Transverse colon (tissue), 4 donors: ENCODE data around the gene TMEM95. TPM values are rescaled to one million over a fixed set of nuclear protein-coding genes. Genes with fewer than 3 reads are reported as not detected.

Source experiments
- DNase-seq: peaks from one replicate; pipeline ENCODE4 v3.0.0-alpha.2; 2019
- H3K27ac ChIP-seq, 4 donors: fragments of 200-600 bp; sonication (generic); 2 replicates each; pipeline ENCODE4 v1.5.1; 2016 to 2018; ENCODE audit warnings: inconsistent platforms in 4 of 4
- H3K27me3 ChIP-seq: fragments of 200-600 bp; sonication (generic); 2 replicates; pipeline ENCODE4 v1.5.1; 2017; ENCODE audit warnings: inconsistent platforms
- H3K36me3 ChIP-seq, 4 donors: fragments of 200-600 bp; sonication (generic); 2 replicates each; pipeline ENCODE4 v1.5.1; 2017 to 2019; ENCODE audit warnings: inconsistent platforms in 4 of 4
- H3K4me1 ChIP-seq, 4 donors: fragments of 200-600 bp; sonication (generic); 2 replicates each; pipeline ENCODE4 v1.5.1; 2017 to 2020; ENCODE audit warnings: inconsistent platforms in 4 of 4
- H3K4me3 ChIP-seq, 4 donors: fragments of 200-600 bp; sonication (generic); 1 replicate in 1 of 4; 2 replicates in 3 of 4; pipeline versions ENCODE4 v1.5.1 to v1.6.1; 2017 to 2019; ENCODE audit warnings: inconsistent platforms in 4 of 4
- H3K9me3 ChIP-seq, 2 donors: fragments of 200-600 bp; sonication (generic); 2 replicates each; pipeline ENCODE4 v1.5.1; 2017 to 2019; ENCODE audit warnings: inconsistent platforms in 2 of 2
- CTCF ChIP-seq, 5 experiments: fragments of 200-600 bp in 3 of 5; fragments of 450-650 bp in 2 of 5; sonication (generic) in 3 of 5; IDR thresholded peaks; 1 replicate in 2 of 5; 2 replicates in 3 of 5; pipeline ENCODE4 v1.5.1; 2016 to 2017; ENCODE audit warnings: antibody characterized with exemption in 5 of 5, inconsistent platforms in 3 of 5, mild to moderate bottlenecking in 2 of 5, moderate library complexity in 1 of 5
- EP300 ChIP-seq: sonication (generic); formaldehyde crosslinking; IDR thresholded peaks from one replicate; pipeline ENCODE4 v1.6.1; 2017; ENCODE audit warnings: antibody characterized with exemption, low read depth
- POLR2A ChIP-seq: fragments of 450-650 bp; IDR thresholded peaks from one replicate; pipeline ENCODE4 v1.6.1; 2016; ENCODE audit warnings: antibody characterized with exemption, mild to moderate bottlenecking, moderate library complexity
- POLR2AphosphoS5 ChIP-seq, 3 donors: sonication (generic); formaldehyde crosslinking; IDR thresholded peaks; one replicate each; pipeline ENCODE4 v1.6.1; 2016; ENCODE audit warnings: antibody characterized with exemption in 3 of 3
- WGBS, 2 donors: methylation state at CpG; one replicate each; pipeline ENCODE4 v1.1.5; 2018; ENCODE audit warnings: low coverage in 1 of 2; 5-methylcytosine and 5-hydroxymethylcytosine counted together
- in situ Hi-C, 4 donors: fragments of 200-750 bp; cut with MboI; loops; one replicate each; pipeline versions ENCODE4 v1.15.0 to v1.15.1; 2017; ENCODE audit warnings: low sequenced_read_pairs in 3 of 4, low pct_ligation_motif_present in 1 of 4, low pct_unique_long_range_greater_than_20kb in 1 of 4
- intact Hi-C: fragments of 100-400 bp; cut with DNase I; formaldehyde crosslinking; loops from one replicate; pipeline ENCODE4 v1.15.1; 2023; ENCODE audit warnings: low total_unique reads
- total RNA-seq, 4 donors: library from RNA; depleted of rRNA; stranded (reverse); fragments of >200 nt; gene quantifications; one replicate each; pipeline ENCODE4 v1.1.0, GENCODE V29; 2016

The TMEM95 gene
- total RNA-seq, 4 donors from 2014 or later = not detected

GRCh38 chr17:7340179-7340578 lies 14.8 kb upstream of the TMEM95 start:
- in situ Hi-C loops = loop anchor here in 2 of 4 donors (10.0 to 25.0 kb wide), 2 partner anchors 65 to 303 kb away; partner anchors contain the start of genes SLC16A11 (in 1 of the 2) and SLC16A13 (in 1 of the 2)
- no peak for TF ChIP-seq EP300
- TF ChIP-seq CTCF (IDR thresholded peaks at IDR 0.05) = no peak
- no peak for TF ChIP-seq POLR2A
- TF ChIP-seq POLR2AphosphoS5 (IDR thresholded peaks at IDR 0.05) = no peak
- intact Hi-C loops = no loop called here

GRCh38 chr17:7341842-7342241 lies 13.1 kb upstream of the TMEM95 start:
- DNase-seq = no peak
- Histone ChIP-seq H3K27me3 (peaks cover 18% of the 10 kb centered on the region), H3K4me3 (no peak overlapping the region), H3K4me1 (no peaks in the 10 kb centered on the region), H3K27ac (no peak overlapping the region), H3K9me3 (no peaks in the 10 kb centered on the region), H3K36me3 (no peaks in the 10 kb centered on the region)
- intact Hi-C loops (no loop called here), in situ Hi-C loops (loop anchor here in 2 of 4 donors (10.0 to 25.0 kb wide), 2 partner anchors 67 to 305 kb away; partner anchors contain the start of genes SLC16A11 (in 1 of the 2) and SLC16A13 (in 1 of the 2))
- TF ChIP-seq POLR2A (no peak), POLR2AphosphoS5 (IDR thresholded peaks at IDR 0.05) (no peak), CTCF (IDR thresholded peaks at IDR 0.05) (no peak), EP300 (no peak)
- 73 to 91% methylated on average over 3 to 13 of the region's 13 CpGs for WGBS, 2 donors

More at GRCh38 chr17:7340179-7340578, 14.8 kb upstream of the TMEM95 start:
- no peak overlapping the region for H3K4me3 ChIP-seq
- H3K9me3 ChIP-seq = no peaks in the 10 kb centered on the region
- WGBS, 2 donors = 59% methylated on average over 2 of the region's 2 CpGs; no CpG with 5 or more reads in 1 of the 2 donors
- no peak overlapping the region for H3K27ac ChIP-seq
- peaks cover 22% of the 10 kb centered on the region for H3K27me3 ChIP-seq
- H3K4me1 ChIP-seq = no peaks in the 10 kb centered on the region
- DNase-seq = no peak
- no peaks in the 10 kb centered on the region for H3K36me3 ChIP-seq

GRCh38 chr17:7343250-7343649 lies 11.7 kb upstream of the TMEM95 start:
- intact Hi-C loops (no loop called here), in situ Hi-C loops (loop anchor here in 2 of 4 donors (10.0 to 25.0 kb wide), 2 partner anchors 68 to 306 kb away; partner anchors contain the start of genes SLC16A11 (in 1 of the 2) and SLC16A13 (in 1 of the 2))

More at GRCh38 chr17:7343250-7343649, 11.7 kb upstream of the TMEM95 start:
- Histone ChIP-seq H3K27me3 (peaks cover 18% of the 10 kb centered on the region), H3K27ac (no peak overlapping the region), H3K36me3 (no peaks in the 10 kb centered on the region), H3K4me1 (no peaks in the 10 kb centered on the region), H3K4me3 (no peak overlapping the region), H3K9me3 (no peaks in the 10 kb centered on the region)
- DNase-seq = no peak
- TF ChIP-seq POLR2AphosphoS5 (IDR thresholded peaks at IDR 0.05) (no peak), CTCF (IDR thresholded peaks at IDR 0.05) (no peak), EP300 (no peak), POLR2A (no peak)
- WGBS, 2 donors = 78 to 89% methylated on average over 10 to 15 of the region's 15 CpGs
